Left ventricle myocardium inferior (tissue), 1 donor: Measurements from ENCODE around the gene EXOC4. TPM values are rescaled to one million over a fixed set of nuclear protein-coding genes. Genes with fewer than 3 reads are reported as not detected.

Experiments
- DNase-seq: peaks from one replicate; pipeline ENCODE4 v3.0.0-alpha.2; 2020
- H3K27ac ChIP-seq: fragments of 200-600 bp; replicated peaks from 2 replicates; pipeline ENCODE4 v1.8.0; 2021
- H3K27me3 ChIP-seq: fragments of 200-600 bp; 2 replicates; pipeline ENCODE4 v1.8.0; 2021; ENCODE audit warnings: low read depth
- H3K36me3 ChIP-seq: fragments of 200-600 bp; 2 replicates; pipeline ENCODE4 v1.8.0; 2021
- H3K4me1 ChIP-seq: fragments of 200-600 bp; 2 replicates; pipeline ENCODE4 v1.8.0; 2021
- H3K4me3 ChIP-seq: fragments of 200-600 bp; 2 replicates; pipeline ENCODE4 v1.8.0; 2021; ENCODE audit warnings: mild to moderate bottlenecking, moderate library complexity
- H3K9me3 ChIP-seq: fragments of 200-600 bp; replicated peaks from 2 replicates; pipeline ENCODE4 v1.8.0; 2021
- CTCF ChIP-seq: fragments of 200-600 bp; IDR thresholded peaks from 2 replicates; pipeline ENCODE4 v1.8.0; 2021; ENCODE audit warnings: antibody characterized with exemption, mild to moderate bottlenecking, borderline replicate concordance
- intact Hi-C: fragments of 100-400 bp; cut with micrococcal nuclease; formaldehyde crosslinking; loops from one replicate; pipeline ENCODE4 v1.11.0; 2022
- total RNA-seq: library from RNA; stranded (reverse); fragmentation: NEBNext Ultra II Directional; extraction: Animal tissue kit (Norgen Biotek cat#: 25700); gene quantifications from one replicate; pipeline ENCODE4 v1.2.1, GENCODE V29; 2021
- donor health status: DM: no; HTN: yes; CAD: no; lungs with severe emphysema.

Gene EXOC4
- total RNA-seq, 1 donor from 2014 or later, result 33.8 TPM

DNA sequence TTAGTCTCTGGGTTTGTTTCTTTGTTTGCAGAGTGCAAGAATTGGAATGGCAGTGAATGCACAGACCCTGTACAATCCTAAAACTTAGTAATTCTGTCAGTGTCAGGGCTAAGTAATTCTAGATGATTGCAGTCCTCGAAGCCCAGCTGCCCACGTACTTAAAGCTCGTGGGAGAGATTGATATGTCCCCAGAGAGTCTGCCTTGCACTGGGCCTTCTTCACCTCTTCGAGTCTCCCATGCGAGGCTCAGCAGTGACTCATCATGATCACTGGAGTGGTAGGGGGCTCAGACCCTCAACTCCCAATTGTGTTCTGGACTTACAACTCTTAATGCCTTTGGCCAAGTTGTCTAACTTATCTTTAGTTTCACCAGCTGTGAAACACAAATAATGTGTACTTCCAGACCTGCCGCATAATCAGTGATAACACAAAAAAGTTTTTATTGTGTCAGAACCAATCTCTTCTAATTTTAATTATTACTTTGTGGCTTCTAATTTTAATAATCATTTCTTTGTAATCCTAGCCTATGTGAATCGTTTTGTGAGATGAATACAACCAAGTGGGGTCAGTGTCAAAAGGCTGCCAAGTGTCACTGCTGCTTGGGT, 528.7 kb downstream of the EXOC4 start:
- Histone ChIP-seq H3K27ac (no peak overlapping the region), H3K36me3 (no peaks in the 10 kb centered on the region), H3K9me3 (no peaks in the 10 kb centered on the region), H3K27me3 (no peaks in the 10 kb centered on the region), H3K4me3 (no peak overlapping the region), H3K4me1 (no peaks in the 10 kb centered on the region)
- intact Hi-C loops, result no loop called here
- DNase-seq, result no peak
- no peak for TF ChIP-seq CTCF

DNA sequence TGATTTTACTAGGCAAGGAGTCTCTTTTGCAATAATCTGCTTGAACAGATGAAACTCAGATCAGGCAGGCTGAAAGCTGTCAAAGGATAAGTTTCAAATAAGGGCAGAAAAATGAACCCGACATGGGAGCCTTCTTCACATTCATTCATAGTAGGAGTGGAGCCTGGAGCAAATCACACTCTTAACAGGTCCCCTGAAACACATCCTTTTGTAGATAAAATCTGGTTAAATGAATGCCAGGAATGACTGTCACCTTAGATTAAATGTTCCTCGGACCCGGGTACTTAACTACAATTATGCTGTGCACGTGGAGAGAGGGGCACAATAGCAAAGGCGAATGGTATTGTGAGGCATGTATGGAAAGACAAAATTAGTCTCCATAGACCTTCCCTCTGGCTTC, 529.6 kb downstream of the EXOC4 start:
- no peak for DNase-seq
- H3K27me3 ChIP-seq, result no peaks in the 10 kb centered on the region
- no peak overlapping the region for H3K27ac ChIP-seq
- H3K9me3 ChIP-seq, result no peaks in the 10 kb centered on the region
- intact Hi-C loops, result no loop called here
- TF ChIP-seq CTCF, result no peak
- no peaks in the 10 kb centered on the region for H3K36me3 ChIP-seq
- no peak overlapping the region for H3K4me3 ChIP-seq
- H3K4me1 ChIP-seq, result no peaks in the 10 kb centered on the region

DNA sequence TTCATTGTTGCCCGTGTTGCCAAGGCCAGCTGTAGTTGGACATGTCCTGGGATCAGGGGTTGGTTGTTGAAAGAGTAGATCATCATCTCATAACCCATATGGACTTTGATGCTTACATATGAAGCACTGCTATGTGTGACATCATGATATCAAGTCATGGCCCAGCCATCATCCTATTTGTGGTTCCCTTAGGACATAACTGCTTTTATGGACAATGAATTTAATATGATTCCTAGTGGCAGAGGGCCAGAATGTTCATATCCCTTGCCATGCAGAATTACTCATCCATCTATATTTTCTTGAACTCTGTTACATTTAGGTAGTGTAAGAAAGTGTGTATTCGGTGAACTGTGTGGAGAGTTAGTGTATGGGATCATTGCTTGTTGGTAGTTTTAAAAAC, 530.4 kb downstream of the EXOC4 start:
- intact Hi-C loops, result no loop called here
- H3K9me3 ChIP-seq, result no peaks in the 10 kb centered on the region
- no peak for DNase-seq

GRCh38 chr7:133784486-133785001, 531.7 kb downstream of the EXOC4 start:
- no peak overlapping the region for H3K4me3 ChIP-seq
- H3K4me1 ChIP-seq, result no peaks in the 10 kb centered on the region
- DNase-seq, result no peak
- H3K27ac ChIP-seq, result no peak overlapping the region
- H3K27me3 ChIP-seq, result no peaks in the 10 kb centered on the region
- no peaks in the 10 kb centered on the region for H3K36me3 ChIP-seq
- H3K9me3 ChIP-seq, result no peaks in the 10 kb centered on the region
- intact Hi-C loops, result no loop called here
- no peak for TF ChIP-seq CTCF

More for the DNA sequence above, 530.4 kb downstream of the EXOC4 start:
- no peaks in the 10 kb centered on the region for H3K36me3 ChIP-seq
- no peak overlapping the region for H3K27ac ChIP-seq
- TF ChIP-seq CTCF, result no peak
- no peak overlapping the region for H3K4me3 ChIP-seq
- no peaks in the 10 kb centered on the region for H3K27me3 ChIP-seq
- H3K4me1 ChIP-seq, result no peaks in the 10 kb centered on the region

GRCh38 chr7:133786401-133786937, 533.6 kb downstream of the EXOC4 start:
- no peak for TF ChIP-seq CTCF
- Histone ChIP-seq H3K9me3 (no peaks in the 10 kb centered on the region), H3K4me3 (no peak overlapping the region), H3K27me3 (no peaks in the 10 kb centered on the region), H3K4me1 (no peaks in the 10 kb centered on the region), H3K27ac (no peak overlapping the region), H3K36me3 (no peaks in the 10 kb centered on the region)
- no peak for DNase-seq
- intact Hi-C loops, result no loop called here
